Heart left ventricle (tissue), 16 donors: Measurements from ENCODE around the gene PRG3. TPM values are rescaled to one million over a fixed set of nuclear protein-coding genes. Genes with fewer than 3 reads are reported as not detected.

Experiments used
- ATAC-seq, 4 donors: fragments of 200-7000 bp; cut with Tn5 transposase; one replicate each; pipeline ENCODE4 v1.9.1; 2020 to 2022; ENCODE audit warnings: moderate library complexity in 4 of 4, mild to moderate bottlenecking in 3 of 4, moderate number of reproducible peaks in 1 of 4
- DNase-seq, 5 donors: peaks; one replicate each; pipeline ENCODE4 v3.0.0-alpha.2; 2020
- H3K27ac ChIP-seq, 12 donors: fragments of 200-600 bp; sonication (generic) in 4 of 12; one replicate each; pipeline versions ENCODE4 v1.5.0 to v1.8.0; 2016 to 2022; ENCODE audit warnings: mild to moderate bottlenecking in 2 of 12
- H3K27me3 ChIP-seq, 9 donors: fragments of 200-600 bp; sonication (generic) in 2 of 9; one replicate each; pipeline versions ENCODE4 v1.5.1 to v1.8.0; 2016 to 2022; ENCODE audit warnings: mild to moderate bottlenecking in 3 of 9
- H3K36me3 ChIP-seq, 9 donors: fragments of 200-600 bp; sonication (generic) in 2 of 9; one replicate each; pipeline versions ENCODE4 v1.5.0 to v1.8.0; 2018 to 2022; ENCODE audit warnings: mild to moderate bottlenecking in 2 of 9
- H3K4me1 ChIP-seq, 12 donors: fragments of 200-600 bp; sonication (generic) in 4 of 12; one replicate each; pipeline versions ENCODE4 v1.5.0 to v1.8.0; 2016 to 2022; ENCODE audit warnings: mild to moderate bottlenecking in 3 of 12
- H3K4me3 ChIP-seq, 12 donors: fragments of 200-600 bp; sonication (generic) in 4 of 12; one replicate each; pipeline versions ENCODE4 v1.5.0 to v1.8.0; 2017 to 2022; ENCODE audit warnings: mild to moderate bottlenecking in 9 of 12, moderate library complexity in 4 of 12
- H3K9me3 ChIP-seq, 12 donors: fragments of 200-600 bp; sonication (generic) in 4 of 12; one replicate each; pipeline versions ENCODE4 v1.5.0 to v1.8.0; 2016 to 2022; ENCODE audit warnings: mild to moderate bottlenecking in 1 of 12
- POLR2A ChIP-seq, 2 donors: fragments of 450-650 bp; IDR thresholded peaks; one replicate each; pipeline ENCODE4 v1.6.1; 2017; ENCODE audit warnings: antibody characterized with exemption in 2 of 2, mild to moderate bottlenecking in 2 of 2, moderate library complexity in 2 of 2
- WGBS, 4 donors: extraction: QIAGEN DNeasy Blood & Tissue Kit in 2 of 4; methylation state at CpG; one replicate each; pipeline versions ENCODE4 v1.1.5 to v1.1.7; 2013 to 2018; 5-methylcytosine and 5-hydroxymethylcytosine counted together
- intact Hi-C, 10 donors: fragments of 100-400 bp; cut with DNase I; formaldehyde crosslinking; loops; one replicate each; pipeline versions ENCODE4 v1.11.1 to v1.14.2; 2022
- polyA plus RNA-seq, 2 donors: library from polyadenylated mRNA; stranded (reverse); fragments of 200-250 nt; gene quantifications; one replicate each; pipeline ENCODE4 v1.2.3, GENCODE V29; 2013
- total RNA-seq, 9 donors: library from RNA; depleted of rRNA in 2 of 9; stranded (reverse); fragments of >200 nt in 2 of 9; fragmentation: NEBNext Ultra II Directional in 3 of 9; extraction: Animal tissue kit (Norgen Biotek cat#: 25700) in 3 of 9; gene quantifications; one replicate each; pipeline versions ENCODE4 v1.1.0 to v1.2.4, GENCODE V29; 2016 to 2023
- TF ChIP-seq, protein P1 (sequence below), 12 donors: fragments of 200-600 bp; sonication (generic) in 4 of 12; IDR thresholded peaks; one replicate each; pipeline versions ENCODE4 v1.5.0 to v1.8.0; 2018 to 2022; ENCODE audit warnings: antibody characterized with exemption in 12 of 12, mild to moderate bottlenecking in 5 of 12
- donor health status: ischemic (EF 13 %, LVEDD 7.1; RV severe dilation, severe dysfunction).
- donor health status: healthy with polysubstance abuse.
- donor health status: DM: no; HTN: yes; CAD: no.
- donor health status: DM: no; HTN: no; CAD: no.
- donor health status: ischemic (EF 25% LVEDD 6.9; RV normal size, moderate dysfunction).
- donor health status: ischemic (EF 25% LVEDD 5.7; RV mildly dilated, moderate dysfunction).
- donor health status: healthy.
- donor health status: DM: yes; HTN: yes; CAD: no.
- donor health status: ischemic (EF 35%, LVEDD 5.7; RV mildly dilated, moderate dysfunction).
- donor health status: nonischemic (EF 11% LVEDD 7.7; RV severe dilation, severe dysfunction).
- donor health status: DM: yes; HTN: yes; CAD: no.
- donor health status: PGD.
- donor health status: ischemic (EF 29% LVEDD 5.4; RV normal size, mild dysfunction).
- donor health status: nonischemic (EF 23%, LVEDD 6.1; RV moderate dilation, normal function).

The PRG3 gene
- total and polyA plus RNA-seq, 11 donors: not detected

DNA sequence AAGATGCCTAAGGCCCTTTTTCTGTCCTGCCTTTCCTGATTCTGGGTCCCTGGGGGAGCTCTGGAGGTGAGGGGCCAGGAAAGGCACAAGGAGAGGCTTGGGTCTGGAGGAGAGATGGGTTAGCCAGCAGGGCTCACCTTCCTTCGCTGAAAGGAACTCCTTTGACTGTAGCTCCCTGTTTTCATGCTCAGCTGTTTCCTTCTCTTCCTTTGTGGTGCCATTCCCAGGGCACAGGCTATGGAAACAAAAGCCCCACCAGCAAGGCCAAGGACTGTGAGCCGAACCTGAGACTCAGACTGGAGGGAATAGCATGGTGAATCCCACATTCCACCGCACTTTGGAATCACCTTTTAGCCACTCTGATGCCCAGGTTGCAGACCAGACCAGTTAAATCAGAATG lies 35.5 kb upstream of the PRG3 start:
- no peak for ATAC-seq
- H3K4me1 ChIP-seq: peaks cover 0 to 22% (median 7%) of the 10 kb centered on the region in 12 donors
- no peak overlapping the region for H3K4me3 ChIP-seq
- DNase-seq: no peak
- intact Hi-C loops: no loop called here
- no peaks in the 10 kb centered on the region for H3K27me3 ChIP-seq
- WGBS, 4 donors: 80 to 85% (median 82%) methylated on average over 3 of the region's 3 CpGs
- peaks cover 2 to 100% (median 94%) of the 10 kb centered on the region in 9 donors for H3K36me3 ChIP-seq
- no peak overlapping the region for H3K27ac ChIP-seq
- TF ChIP-seq POLR2A (IDR thresholded peaks at IDR 0.05): no peak
- TF ChIP-seq, protein P1, sequence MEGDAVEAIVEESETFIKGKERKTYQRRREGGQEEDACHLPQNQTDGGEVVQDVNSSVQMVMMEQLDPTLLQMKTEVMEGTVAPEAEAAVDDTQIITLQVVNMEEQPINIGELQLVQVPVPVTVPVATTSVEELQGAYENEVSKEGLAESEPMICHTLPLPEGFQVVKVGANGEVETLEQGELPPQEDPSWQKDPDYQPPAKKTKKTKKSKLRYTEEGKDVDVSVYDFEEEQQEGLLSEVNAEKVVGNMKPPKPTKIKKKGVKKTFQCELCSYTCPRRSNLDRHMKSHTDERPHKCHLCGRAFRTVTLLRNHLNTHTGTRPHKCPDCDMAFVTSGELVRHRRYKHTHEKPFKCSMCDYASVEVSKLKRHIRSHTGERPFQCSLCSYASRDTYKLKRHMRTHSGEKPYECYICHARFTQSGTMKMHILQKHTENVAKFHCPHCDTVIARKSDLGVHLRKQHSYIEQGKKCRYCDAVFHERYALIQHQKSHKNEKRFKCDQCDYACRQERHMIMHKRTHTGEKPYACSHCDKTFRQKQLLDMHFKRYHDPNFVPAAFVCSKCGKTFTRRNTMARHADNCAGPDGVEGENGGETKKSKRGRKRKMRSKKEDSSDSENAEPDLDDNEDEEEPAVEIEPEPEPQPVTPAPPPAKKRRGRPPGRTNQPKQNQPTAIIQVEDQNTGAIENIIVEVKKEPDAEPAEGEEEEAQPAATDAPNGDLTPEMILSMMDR (IDR thresholded peaks at IDR 0.05): no peak
- H3K9me3 ChIP-seq: no peaks in the 10 kb centered on the region

DNA sequence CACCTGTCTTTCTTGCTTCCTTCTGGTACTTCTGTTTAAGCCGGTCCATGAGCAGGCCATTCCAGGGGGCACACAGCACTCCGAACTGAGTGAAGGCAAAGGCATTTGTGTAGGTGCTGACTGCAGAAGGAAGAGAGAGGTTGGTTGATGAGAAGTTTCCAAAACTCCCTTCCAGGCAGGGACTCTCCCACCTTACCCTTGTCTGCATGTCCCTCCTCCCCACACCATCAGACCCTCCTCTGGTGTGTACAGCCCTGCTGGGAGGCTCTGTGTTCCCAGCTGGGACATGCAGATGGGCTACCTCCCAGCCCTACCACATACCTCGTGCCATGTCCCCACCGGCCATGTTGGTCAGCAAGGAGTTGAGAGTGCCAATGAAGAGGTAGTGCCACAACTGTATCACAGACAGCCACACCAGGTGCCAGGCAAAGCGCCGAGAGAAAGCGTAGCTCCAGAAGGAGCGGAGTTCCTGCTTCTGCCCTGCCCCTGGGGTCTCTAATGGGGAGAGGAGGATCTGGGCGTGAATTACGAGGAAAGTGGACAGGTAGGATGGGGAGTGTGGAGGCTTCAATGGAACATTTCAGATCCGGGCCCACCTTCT lies 33.8 kb upstream of the PRG3 start:
- Histone ChIP-seq H3K4me1 (peaks cover 0 to 22% (median 7%) of the 10 kb centered on the region in 12 donors), H3K27ac (no peak overlapping the region), H3K4me3 (no peak overlapping the region), H3K27me3 (no peaks in the 10 kb centered on the region), H3K9me3 (no peaks in the 10 kb centered on the region), H3K36me3 (peaks cover 2 to 100% (median 94%) of the 10 kb centered on the region in 9 donors)
- TF ChIP-seq, protein P1 (IDR thresholded peaks at IDR 0.05): no peak
- TF ChIP-seq POLR2A (IDR thresholded peaks at IDR 0.05): no peak
- 95 to 98% (median 97%) methylated on average over 11 of the region's 11 CpGs for WGBS, 4 donors
- ATAC-seq (no peak), DNase-seq (no peak)
- intact Hi-C loops: no loop called here

DNA sequence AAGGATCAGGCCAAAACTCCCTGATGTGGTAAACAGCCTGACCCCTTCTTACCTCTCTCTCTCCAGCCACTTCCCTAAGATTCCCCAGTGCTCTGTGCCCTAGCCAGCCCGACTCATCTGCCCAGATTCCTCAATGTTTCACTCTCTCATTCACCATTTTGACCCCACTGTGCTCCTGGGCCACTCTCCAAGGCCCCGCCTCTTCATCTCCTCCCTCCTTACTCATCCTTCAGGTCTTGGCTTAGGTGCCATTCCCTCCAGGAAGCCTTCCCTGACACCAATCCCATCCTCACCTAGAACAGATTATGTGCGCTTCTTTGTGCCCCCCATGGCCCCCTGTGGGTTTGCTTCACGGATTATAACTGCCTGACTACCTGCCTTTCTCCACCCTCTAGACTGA lies 32.7 kb upstream of the PRG3 start:
- H3K27me3 ChIP-seq: no peaks in the 10 kb centered on the region
- H3K4me1 ChIP-seq: peaks cover 0 to 22% (median 7%) of the 10 kb centered on the region in 12 donors
- no peak for DNase-seq
- H3K4me3 ChIP-seq: no peak overlapping the region
- no peaks in the 10 kb centered on the region for H3K9me3 ChIP-seq
- no peak for ATAC-seq
- WGBS, 4 donors: 90 to 95% (median 92%) methylated on average over 4 of the region's 4 CpGs
- intact Hi-C loops: no loop called here
- no peak overlapping the region for H3K27ac ChIP-seq
- H3K36me3 ChIP-seq: peaks cover 2 to 100% (median 100%) of the 10 kb centered on the region in 9 donors
- TF ChIP-seq POLR2A (IDR thresholded peaks at IDR 0.05): no peak
- TF ChIP-seq, protein P1 (IDR thresholded peaks at IDR 0.05): no peak

DNA sequence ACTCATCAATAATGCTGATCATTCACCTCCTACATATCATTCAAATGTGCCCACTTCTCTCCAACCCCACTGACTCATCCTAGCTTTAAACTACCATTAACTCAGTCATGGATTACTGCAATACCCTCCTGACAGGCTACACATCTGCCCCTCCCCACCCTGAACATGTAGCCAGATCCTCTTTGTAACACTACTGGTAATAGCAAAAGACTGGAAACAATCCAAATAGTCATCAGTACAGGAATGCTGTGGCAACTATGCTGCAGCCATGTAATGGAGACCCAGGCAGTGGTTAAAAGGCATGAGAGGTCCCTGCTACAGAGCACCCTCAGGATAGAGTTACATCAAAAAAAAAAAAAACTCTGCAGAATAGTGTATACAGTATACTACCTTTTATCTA lies 29.3 kb upstream of the PRG3 start:
- Histone ChIP-seq H3K4me3 (no peak overlapping the region), H3K36me3 (peaks cover 0 to 91% (median 82%) of the 10 kb centered on the region in 9 donors), H3K9me3 (no peaks in the 10 kb centered on the region), H3K27me3 (no peaks in the 10 kb centered on the region), H3K27ac (no peak overlapping the region), H3K4me1 (peaks cover 4 to 39% (median 28%) of the 10 kb centered on the region in 12 donors)
- DNase-seq (no peak), ATAC-seq (no peak)
- intact Hi-C loops: no loop called here
- TF ChIP-seq POLR2A (IDR thresholded peaks at IDR 0.05): no peak
- TF ChIP-seq, protein P1 (IDR thresholded peaks at IDR 0.05): no peak
